Measurements from ENCODE around the gene PI4KA.
"Not testable (repeated sequence)": the region's sequence is repeated elsewhere in the genome, so short reads cannot be mapped to it uniquely, and the experiment has no call there.

The PI4KA gene

DNA sequence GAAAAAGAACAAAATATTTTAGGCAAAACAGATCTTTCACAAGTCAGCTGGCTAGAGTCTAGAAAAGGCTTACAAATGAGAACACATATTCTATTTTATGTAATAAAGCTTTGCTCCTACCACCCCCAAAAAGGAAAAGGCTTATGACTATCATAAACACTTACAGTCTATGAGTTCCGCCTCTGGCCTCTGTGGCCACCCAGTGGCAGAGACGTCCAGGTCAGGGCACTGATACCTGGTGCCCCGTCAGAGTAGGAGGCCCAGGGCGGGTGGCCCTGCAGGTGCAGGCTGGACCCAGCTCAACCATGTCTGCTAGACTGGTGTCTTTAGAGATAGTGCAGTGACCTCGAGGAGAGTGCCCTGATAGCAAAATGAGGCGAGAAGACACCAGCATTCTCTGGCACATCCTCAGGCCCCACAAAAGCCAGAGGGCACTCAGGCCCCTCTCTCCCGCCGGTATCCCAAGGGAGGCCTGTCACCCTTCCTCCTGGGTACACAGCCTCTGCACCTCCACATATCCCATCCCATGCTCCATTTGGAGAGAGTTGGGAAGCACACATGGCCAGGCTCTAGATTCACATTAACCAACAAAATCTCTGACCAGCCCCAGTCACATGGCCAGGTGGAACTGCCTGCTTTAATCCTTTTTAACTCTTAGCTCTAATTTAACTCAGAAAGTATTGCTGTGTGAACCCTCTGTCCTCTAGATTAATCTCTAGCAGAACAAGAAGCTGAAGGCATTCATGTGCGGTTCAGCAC is 112.0 kb downstream of the PI4KA start:
- DNase-seq, result no peak

DNA sequence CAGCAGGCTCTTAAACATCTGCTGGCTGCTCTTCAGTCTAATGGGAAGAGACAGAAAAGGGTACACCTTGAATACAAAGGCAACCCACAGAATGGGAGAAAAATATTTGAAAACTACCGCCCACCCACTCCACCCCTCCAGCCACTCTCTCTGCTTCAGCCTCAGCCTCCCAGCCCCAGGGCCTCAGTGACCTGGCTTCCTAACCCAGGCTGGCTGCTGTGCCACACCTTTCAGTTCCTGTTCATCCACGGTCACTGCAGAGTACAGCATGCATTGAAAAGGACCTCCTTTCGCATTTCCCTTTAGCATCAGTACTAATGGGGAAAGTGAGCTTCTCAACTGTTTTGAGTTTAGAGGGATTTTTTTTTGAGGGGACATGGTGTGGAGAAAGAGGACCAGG is 113.5 kb downstream of the PI4KA start:
- no peak for DNase-seq

DNA sequence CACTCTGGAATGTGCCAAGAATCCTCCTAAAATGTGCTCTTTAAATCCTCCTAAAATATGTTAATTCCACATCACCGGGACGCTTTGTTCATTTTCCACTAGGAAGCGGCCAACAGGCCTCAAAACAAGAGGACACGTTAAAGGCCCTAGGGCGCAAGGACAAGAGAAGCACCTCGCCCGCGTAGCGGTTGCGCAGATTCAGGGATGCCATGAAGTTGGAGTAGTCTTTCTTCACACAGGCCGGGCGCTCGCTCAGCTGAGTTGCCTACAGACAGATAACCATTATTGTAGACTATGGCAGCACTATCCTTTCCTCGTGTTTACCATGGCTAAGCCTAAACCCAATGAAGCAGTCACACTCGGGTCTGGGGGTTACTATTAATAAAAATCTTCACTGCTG is 114.2 kb downstream of the PI4KA start:
- no peak for DNase-seq

DNA sequence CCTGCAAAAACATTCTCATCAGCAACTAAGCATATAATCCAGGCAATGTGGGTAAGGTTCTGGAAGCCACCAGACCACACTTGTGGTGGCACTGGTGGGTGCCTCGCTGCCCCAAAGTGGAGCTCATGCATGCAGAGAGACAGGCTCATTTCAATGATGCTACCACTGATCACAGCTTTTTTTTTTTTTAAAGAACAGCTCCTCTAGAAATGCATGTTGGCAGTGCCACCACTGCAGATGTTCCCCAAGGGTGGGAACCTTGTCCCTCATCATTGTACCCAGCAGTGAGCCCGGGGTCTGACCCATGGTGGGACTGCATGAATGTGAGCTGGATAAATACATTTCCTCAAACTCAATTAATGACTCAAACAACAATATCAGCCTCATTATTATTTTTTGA is 115.8 kb downstream of the PI4KA start:
- DNase-seq, result no peak

DNA sequence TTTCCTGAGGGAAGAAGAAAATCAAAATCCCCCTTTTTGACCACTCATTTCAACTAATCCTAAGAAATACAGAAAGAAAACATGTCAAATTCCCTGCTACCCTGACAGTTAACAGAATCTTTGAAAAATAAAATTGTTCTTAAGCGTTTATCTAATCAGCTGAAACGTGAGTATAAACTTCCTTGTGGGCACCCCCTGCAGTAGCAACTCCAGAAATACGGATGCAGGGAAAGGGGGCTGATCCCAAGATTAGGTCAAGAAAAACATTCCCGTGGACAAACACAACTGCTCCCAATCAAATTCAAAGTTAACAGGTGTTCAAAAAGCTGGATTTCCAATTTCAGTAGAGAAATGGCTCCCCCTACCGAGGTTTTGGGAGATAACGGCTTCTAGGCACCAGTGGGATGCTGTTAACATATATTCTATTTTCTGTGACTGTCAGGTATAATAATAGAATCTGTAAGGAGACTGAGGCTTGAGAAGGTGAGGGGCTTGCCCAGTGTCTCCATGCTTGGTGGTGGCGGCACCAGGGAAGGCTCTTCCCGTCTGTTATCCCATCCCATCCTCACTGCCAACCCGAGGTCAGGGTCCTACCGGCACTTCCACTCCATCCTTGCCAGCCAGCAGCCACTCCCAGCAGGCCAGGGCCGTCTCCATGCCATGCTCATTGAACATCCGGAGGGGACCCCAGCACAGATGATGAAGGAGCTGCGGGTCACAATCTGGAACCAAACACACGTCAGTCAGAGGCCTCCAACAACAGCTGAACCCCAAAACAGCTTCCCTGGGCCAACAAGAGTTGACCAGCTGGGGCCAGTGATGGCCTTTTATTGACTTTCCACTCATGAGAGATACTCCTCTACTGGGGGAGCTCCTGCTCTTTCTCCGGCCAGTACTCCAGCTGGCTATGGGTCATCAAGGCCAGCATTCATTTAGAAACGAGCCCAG is 116.7 kb downstream of the PI4KA start:
- DNase-seq, result no peak

DNA sequence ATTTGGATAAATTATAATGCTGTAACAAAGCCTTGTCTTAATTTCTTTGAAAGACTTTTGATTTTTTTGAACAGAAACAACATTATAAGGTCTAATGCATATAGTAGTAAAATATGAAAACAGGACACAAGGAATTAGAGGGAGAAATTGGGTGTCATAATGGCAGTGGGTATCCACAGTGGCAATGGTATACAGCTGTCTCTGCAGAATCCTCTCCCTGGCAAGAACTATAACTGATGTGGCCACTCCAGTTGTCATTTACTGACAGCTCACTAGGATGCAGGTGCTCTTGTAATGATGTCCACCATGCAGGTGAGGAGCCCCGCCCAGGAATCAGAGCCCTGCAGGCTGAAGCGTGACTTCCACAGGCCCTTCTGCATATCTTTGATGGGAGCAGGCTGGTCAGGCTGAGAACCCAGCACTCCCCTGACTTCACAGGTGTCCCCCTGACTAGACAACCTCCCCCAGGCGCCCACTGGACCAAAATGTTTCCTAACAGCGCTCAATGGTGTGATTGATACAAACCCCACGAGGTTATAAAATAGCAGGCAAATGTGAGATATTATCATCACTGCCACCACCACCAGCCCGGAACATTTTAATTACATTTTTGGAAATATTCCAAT is 117.5 kb downstream of the PI4KA start:
- DNase-seq, result no peak

DNA sequence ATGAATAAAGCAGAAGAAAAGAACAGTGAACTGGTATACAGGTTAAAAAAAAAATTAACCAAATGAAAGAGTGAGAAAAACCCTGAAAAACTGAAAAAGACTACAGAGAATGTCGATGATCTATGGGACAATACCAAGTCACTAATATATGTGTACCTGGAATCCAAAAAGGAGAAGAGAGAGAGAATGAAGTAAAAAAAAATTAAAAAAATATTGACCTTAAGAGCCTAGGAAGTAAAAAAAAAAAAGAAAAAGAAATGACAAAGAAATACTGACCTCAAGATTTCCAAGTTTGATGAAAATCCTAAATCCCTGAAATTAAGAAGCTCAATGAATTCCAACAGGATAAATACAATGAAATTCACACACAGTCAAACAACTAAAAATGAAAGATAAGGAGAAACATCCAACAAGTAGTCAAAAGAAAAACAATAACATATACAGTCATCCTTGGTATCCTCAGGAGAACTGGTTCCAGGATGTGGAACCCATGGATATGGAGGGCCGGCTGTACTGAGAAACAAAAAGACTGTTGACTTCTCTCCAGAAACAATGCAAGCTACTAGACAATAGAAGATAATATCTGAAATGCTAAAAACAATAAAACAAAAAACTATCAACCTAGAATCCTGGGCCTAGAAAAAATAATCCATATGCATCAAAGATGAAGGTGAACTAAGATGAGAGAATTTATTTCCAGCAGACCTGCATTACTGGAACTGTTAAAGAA is 118.2 kb downstream of the PI4KA start:
- DNase-seq, result no peak

DNA sequence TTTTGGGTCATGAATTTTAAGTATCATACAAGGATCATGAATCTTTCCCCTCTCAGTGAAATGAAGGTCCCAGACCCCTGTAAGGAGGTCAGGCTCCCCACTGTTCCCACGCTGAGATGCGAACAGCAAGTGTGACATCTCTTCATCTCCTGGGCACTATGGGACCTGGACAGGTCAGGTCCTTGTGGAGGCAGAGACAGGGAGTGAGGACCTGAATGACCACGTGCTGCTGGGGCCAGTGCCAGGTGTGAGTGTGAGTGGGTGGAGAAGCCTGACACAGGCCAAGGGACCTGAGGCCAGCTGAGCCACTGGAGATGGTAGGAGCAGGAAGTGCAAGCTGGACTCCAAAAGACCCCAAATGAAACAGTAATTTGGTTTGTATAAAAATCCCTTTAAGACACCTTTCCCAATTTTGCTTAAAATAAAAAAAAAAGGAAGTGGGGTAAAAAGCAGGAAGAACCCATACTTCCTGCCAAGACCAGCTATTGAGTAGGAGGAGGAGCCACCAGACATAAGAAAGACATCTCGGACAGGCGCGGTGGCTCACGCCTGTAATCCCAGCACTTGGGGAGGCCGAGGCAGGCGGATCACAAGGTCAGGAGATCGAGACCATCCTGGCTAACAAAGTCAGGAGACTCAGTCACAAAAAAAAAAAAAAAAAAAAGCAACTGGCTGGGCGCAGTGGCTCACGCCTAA is 120.1 kb downstream of the PI4KA start:
- DNase-seq, result no peak

DNA sequence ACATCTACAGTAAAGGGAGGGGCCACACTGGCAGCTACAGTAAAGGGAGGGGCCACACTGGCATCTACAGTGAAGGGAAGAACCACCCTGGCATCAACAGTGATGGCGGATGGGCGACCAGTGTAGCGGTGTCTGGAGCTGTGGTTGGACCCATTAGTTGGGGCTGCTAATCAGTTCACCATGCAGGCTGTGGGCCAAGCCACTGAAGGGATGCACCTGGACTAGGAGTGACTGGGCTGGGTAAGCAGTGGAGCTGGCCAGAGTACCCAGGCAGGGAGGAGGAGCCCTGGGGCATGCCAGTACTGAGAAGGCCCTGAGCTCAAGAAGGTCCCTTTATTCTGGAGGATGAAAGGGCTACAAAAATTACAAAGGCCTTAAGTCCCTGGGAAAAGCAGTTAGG is 121.7 kb downstream of the PI4KA start:
- DNase-seq, result not testable (repeated sequence)

DNA sequence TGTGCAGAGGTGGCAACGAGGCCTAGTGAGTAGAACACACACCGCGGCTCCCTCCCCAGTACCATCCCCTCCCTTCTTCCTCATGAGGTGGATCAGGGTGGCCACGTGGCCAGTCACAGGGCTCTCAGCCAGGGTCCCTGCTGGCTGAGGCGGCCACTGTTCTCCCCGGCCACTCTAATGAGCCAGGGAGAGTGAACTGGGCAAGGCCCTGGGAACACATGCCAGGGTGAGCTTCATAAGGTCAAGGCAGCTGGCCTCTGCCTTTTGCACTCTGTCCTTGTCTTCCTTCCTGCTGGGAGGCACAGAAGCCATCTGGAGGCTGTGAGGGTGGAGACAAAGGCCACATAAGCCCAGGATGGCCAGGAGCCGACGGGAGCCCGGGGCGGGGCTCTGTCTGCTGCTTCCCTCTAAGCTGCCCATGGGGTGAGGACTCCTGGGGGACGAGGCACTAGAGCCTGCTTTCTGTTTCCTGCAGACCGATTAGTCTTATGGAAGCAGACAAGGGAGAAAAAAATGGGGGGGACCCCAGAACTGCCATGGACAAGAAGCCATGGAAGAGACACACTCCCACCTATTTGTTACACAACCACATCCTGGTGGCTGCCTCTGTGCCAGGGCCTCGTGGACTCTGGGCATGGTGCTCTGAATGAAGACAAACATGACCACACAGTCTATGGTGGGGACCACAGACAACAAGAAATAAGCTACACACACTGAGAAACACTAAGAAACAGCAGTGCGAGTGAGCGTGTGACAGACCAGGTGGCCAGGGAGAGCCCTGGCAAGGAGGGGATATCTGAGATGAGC is 123.1 kb downstream of the PI4KA start:
- DNase-seq, result not testable (repeated sequence)

DNA sequence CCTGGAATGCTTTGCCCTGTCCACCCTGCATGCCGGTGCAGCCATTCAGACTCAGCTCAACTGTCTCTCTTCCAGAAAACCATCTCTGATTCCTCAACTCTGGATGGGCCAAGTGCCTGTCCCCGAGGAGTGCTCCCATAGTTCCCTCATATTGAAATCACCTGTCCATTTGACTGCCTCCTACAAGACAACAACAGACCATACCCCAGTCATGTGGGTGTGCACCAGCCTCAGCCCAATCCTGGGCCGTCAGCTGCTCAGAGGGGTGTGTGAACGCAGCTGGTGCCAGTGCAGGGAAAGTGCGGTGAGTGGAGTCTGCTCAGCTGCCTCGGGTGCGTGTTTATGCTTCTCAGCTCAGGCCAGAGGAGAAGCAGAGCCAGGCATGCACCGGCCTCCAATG is 126.2 kb downstream of the PI4KA start:
- DNase-seq, result not testable (repeated sequence)

DNA sequence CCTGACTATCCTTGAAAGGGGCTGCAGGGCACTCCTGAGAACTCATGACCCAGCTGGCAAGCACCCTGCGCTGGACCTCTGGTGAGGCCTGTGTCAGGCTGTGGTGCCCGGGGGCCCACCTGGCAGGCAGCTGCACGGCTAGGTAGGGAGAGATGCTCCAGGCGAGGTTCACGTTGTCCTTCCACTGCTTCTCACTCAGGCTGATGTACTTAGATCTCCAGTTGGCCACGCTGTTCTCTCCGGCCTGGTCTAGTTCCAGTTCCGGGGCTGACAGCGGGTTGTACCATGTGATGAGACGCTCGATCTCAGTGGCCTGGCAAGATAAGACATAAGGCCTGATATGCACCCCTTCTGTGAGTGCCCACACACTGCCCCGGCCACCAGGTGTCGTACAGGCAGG is 129.4 kb downstream of the PI4KA start:
- DNase-seq, result no peak

DNA sequence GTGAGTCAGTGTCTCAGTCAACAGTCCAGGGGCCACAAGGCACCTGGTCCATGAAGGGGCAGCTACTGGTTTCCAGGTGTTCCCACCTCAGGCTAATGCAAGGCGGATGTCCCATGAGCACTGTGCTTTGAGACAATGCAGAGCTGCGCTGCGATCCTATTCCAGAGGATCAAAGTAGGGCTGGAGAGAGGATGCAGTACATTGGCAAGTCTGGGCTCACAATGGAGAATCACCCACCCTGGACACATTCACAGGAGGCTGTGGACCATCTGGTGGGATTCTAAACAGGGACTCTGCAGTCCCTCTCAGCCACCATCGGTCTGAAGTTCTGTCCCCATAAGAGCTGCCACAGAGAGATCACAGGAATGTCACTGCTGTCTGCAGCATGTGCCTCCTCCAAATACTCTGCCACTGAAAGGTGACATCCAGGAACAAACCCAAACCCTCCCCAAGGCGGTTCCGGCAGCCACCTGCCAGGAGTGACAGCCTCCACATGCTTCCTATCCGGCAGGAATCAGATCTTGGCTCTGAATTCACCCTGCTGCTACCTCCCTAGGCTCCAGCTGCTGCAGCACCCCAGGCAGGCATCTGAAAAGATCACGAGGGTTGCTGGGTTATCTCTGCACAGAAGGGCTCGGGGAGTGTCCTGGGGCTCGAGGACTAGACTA is 130.0 kb downstream of the PI4KA start:
- DNase-seq, result no peak

DNA sequence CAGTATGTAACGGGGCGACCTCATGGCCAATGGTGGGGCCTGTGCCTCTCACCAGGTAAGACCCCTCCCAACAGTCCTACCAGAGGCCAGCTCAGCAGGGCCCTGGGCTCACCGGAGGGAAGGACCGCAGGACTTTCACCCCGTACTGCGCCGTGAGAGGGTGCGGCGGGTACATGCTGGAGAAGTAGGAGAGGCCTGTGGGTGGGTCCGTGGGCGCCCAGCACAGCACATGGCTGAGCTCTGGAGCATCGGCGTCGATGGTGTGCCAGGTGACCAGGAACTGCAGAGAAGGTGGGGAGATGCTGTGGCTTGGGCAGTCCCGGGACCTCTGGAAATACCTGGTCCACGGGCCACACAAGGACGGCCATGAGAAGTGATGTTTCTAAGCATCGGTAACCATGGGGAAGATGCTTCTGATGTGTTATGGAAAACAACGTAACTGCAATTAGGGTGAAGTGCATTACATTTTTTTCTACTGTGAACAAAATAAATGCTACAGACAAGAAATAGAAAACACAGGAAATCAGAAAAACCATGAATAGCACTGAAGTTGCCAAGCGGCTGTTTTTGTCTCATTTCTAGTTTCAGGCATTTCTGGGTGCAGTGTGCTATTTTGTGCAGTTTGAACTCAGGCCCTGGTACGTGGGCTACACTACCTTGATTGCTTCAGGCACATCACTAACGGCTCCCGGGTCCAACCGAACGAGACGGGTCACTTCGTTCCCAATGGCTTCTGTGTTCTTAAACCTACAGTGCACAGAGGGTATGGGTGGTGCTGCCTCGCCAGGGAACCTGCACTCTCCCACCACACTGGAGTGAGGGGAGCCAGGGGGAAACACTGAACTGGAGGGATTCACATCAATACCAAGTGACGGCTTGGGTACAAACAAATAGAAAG is 131.2 kb downstream of the PI4KA start:
- no peak for DNase-seq

DNA sequence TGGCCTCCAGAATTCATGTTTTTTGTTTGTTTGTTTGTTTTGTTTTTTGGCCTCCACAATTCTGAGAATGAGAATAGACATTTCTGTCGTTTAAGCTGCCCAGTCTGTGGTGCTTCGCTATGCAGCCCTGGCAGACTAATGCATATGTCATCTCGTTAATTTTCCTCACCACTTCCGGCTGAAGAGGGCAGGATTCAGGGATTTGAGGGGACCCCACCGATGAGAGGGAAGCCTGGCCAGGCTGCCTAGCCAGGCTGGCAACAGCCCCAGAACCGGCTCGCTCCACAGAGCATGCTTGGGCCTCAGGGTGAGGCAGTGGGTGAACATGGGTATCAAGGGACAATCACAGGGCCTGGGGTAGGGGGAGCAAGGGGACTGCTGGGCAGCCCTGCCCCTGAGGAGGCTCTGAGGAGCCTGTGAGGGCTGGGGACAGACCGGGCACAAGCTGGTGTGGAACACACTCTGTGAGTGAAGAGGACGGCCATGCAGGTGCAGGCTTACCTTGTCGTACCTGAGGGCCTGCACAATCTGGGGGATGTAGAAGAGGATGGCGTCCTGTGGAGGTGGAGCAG is 132.5 kb downstream of the PI4KA start:
- no peak for DNase-seq

DNA sequence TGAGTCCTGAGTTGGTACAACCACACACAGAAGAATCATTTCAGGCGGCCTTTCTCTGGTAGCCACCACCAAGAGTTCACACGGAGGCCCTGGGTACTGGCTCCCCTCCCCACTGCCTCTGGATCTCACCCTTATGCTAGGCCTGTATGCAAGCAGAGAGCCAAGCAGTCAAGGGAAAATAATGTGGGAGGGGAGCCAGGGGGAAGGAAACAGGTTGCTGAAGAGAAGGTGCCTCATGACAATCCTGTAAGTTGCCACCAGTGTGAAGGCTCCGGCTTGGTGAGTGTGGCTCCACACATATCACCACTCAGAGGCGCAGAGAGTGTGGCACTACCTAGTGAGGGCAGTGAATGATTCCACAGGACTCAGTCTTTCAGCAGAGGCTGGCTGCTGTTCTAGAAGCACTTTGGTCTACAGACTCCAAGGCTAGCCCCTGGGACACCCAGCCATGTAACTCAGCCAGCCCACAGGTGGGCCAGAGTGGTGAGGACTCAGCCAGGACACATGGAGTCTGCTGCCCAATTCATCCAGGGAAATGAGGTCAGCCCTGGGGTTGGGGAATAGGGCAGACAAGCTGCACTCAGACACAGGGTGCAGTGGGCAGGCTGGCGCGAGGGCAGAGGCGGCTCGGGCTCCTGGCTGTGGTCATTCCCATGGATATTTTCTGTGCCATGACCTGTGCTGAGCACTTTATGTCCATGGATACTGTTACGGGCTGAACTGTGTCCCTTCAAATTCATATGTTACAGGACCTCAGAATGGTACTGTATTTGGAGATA is 133.7 kb downstream of the PI4KA start:
- no peak for DNase-seq

DNA sequence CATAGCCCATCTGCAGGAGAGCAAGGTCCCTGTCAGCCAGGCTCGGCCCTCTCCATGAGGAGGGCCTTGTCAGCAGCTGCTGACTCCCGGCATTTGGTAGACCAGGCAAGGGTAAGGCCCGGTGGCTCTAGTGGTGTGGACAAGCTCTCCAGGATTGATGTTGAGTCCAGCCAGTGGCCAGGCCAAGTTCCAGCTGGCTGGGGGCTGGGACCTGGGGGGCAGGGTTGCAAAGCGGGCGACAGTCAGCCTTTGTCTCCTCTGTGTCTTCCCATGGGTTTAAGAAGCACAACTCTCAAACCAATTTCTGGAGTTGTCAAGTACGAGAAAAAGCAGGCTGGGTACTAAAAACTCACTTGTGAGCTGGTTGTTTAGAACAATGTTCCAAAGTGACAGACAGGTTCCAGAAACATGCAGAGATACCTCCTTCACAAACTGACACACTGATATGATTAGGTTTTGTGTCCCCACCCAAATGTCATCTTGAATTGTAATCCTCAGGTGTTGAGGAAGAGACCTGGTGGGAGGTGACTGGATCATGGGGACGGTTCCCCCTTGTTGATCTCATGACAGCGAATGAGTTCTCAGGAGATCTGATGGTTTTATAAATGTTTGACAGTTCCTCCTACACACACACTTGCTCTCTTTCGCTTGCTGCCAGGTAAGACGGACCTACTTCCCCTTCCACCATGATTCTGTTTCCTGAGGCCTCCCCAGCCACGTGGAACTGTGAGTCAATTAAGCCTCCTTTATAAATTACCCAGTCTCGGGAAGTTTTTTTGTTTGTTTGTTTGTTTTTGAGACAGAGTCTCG is 137.0 kb downstream of the PI4KA start:
- DNase-seq, result no peak

All from amniotic stem cell (primary cell).